Fibroblast of the aortic adventitia (primary cell): ENCODE data around the gene PDZD7. TPM values are rescaled to one million over a fixed set of nuclear protein-coding genes. Genes with fewer than 3 reads are reported as not detected.

ENCODE experiments used
- DNase-seq: peaks from one replicate; pipeline ENCODE4 v3.0.0-alpha.2; 2010; ENCODE audit warnings: low read depth
- H3K4me3 ChIP-seq: 2 replicates; pipeline ENCODE4 v1.5.1; 2011; ENCODE audit warnings: low read depth, mild to moderate bottlenecking, control low read depth, low read length, moderate library complexity
- total RNA-seq: library from RNA; depleted of rRNA; stranded (reverse); fragments of >200 nt; gene quantifications from 2 replicates; pipeline ENCODE4 v1.2.3, GENCODE V29; 2012; ENCODE audit warnings: low replicate concordance
- TF ChIP-seq, protein P1 (sequence below): IDR thresholded peaks from 2 replicates; pipeline ENCODE4 v1.5.1; 2011; ENCODE audit warnings: mild to moderate bottlenecking, low read length, control low read depth, inconsistent platforms; ENCODE audit not compliant: insufficient read depth

Gene PDZD7
- total RNA-seq, 1 donor, result 0.27 TPM

DNA sequence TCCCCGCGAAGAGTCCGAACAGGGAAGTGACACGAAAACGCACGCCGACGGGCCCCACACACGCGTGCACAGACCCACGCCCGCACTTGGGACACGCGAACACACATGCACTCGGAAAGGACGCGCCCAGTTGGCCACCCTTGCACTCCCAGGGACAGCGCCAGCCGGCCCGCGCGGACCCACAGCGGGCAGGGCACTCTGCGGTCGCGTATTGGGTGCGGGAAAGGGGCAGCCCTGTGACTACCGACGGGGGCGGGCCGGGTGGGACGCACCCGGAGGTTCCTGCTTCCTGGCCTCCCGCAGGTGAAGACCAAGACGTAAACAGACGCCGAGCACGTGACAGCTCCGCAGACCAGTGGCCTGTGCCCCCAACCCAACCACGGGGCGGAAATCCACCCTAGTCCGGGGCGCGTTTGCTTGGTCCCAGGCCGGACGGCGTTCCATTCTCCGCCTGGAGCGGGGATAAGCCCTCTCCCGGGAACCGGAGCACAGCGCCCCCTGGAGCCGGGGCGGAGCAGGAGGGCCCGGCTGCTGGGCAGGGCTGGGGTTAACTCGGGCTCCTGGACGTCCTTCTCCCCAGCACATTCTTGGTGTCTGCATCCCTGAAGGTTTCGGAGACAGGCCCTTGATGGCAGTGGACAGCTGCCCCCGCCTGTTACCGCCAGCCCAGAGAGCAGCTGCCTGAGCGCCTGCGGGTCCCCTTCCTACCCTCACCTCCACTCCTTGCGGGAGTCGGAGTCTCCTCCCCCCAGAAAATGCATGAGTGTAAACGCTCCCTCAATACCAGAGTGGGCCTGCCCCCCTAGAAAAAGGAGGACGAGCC, 33.4 kb downstream of the PDZD7 start:
- TF ChIP-seq, protein P1, sequence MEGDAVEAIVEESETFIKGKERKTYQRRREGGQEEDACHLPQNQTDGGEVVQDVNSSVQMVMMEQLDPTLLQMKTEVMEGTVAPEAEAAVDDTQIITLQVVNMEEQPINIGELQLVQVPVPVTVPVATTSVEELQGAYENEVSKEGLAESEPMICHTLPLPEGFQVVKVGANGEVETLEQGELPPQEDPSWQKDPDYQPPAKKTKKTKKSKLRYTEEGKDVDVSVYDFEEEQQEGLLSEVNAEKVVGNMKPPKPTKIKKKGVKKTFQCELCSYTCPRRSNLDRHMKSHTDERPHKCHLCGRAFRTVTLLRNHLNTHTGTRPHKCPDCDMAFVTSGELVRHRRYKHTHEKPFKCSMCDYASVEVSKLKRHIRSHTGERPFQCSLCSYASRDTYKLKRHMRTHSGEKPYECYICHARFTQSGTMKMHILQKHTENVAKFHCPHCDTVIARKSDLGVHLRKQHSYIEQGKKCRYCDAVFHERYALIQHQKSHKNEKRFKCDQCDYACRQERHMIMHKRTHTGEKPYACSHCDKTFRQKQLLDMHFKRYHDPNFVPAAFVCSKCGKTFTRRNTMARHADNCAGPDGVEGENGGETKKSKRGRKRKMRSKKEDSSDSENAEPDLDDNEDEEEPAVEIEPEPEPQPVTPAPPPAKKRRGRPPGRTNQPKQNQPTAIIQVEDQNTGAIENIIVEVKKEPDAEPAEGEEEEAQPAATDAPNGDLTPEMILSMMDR, result peak; percentile 91
- peak; percentile 75 for DNase-seq
- H3K4me3 ChIP-seq, result peak overlapping the region; percentile 86

GRCh38 chr10:100996678-100997359, 34.1 kb downstream of the PDZD7 start:
- TF ChIP-seq, protein P1, result no peak
- peak overlapping the region; percentile 86 for H3K4me3 ChIP-seq
- DNase-seq, result no peak

GRCh38 chr10:100995181-100995580, 35.7 kb downstream of the PDZD7 start:
- no peak overlapping the region for H3K4me3 ChIP-seq
- no peak for DNase-seq
- TF ChIP-seq, protein P1, result no peak

DNA sequence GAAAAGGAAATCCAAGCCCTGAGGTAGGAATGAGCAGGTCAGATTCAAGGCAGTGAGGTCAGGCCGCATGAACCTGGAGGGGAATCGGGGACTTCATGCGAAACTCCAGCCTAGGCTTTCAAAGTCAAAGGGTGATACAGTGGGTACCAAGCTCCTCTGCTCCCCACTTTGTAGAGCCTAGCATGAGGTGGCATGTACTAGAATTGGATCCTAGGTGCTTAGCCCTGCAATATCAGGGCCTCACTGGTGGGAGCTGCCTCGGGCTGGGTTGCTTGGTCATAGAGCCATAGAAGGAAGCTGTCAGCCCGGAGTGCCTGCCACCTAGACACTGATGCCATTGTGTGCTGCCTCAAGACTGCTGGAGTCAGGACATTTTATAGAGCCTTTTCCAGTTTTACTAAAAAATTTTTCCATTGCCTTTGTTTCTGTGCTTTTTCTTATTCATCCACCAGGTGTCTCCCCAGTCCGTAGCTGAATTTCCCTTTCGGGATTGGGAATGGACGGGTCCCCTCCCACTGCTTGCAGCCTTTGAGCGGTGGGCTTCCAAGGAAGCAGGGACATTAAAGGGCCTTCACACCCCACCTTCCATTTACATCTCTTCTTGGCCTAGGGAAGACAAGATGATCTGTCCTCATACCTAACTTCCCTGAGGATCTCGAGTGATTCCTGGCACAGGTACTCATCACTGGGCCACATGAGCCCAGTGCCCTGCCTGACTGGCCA, 36.8 kb downstream of the PDZD7 start:
- no peak overlapping the region for H3K4me3 ChIP-seq
- peak; percentile 61 for DNase-seq
- TF ChIP-seq, protein P1, result peak; percentile 80

DNA sequence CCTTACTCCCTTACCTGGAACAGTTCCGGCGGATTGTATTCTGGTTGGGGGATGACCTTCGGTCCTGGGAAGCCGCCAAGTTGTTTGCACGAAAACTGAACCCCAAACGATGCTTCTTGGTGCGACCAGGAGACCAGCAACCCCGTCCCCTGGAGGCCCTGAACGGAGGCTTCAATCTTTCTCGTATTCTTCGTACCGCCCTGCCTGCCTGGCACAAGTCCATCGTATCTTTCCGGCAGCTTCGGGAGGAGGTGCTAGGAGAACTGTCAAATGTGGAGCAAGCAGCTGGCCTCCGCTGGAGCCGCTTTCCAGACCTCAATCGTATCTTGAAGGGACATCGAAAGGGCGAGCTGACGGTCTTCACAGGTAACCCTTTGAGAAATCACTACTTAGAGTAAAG, 41.8 kb downstream of the PDZD7 start:
- H3K4me3 ChIP-seq, result no peak overlapping the region
- TF ChIP-seq, protein P1, result no peak
- DNase-seq, result no peak

- peak overlapping the region; percentile 96 for H3K4me3 ChIP-seq
- TF ChIP-seq, protein P1, result no peak
- DNase-seq, result no peak
Measured at GRCh38 chr10:100988166-100988565, 42.8 kb downstream of the PDZD7 start.
